ENCODE data around the gene TMEM186.
A peak's percentile ranks its signal among the peaks of the same experiment; 100 is the strongest.
"Not testable (repeated sequence)": the region's sequence is repeated elsewhere in the genome, so short reads cannot be mapped to it uniquely, and the experiment has no call there.

TMEM186 gene

GRCh38 chr16:8808613-8809353, 11.3 kb upstream of the TMEM186 start:
- DNase-seq: no peak

GRCh38 chr16:8808009-8808408, 10.6 kb upstream of the TMEM186 start:
- DNase-seq: no peak

- DNase-seq: no peak
Measured at GRCh38 chr16:8807189-8807588, 9.8 kb upstream of the TMEM186 start.

GRCh38 chr16:8806272-8806983, 9.0 kb upstream of the TMEM186 start:
- no peak for DNase-seq

- DNase-seq: no peak
Measured at GRCh38 chr16:8804313-8804712, 6.9 kb upstream of the TMEM186 start.

- DNase-seq: not testable (repeated sequence)
Measured at GRCh38 chr16:8803733-8804132, 6.3 kb upstream of the TMEM186 start.

GRCh38 chr16:8801701-8802100, 4.3 kb upstream of the TMEM186 start:
- no peak for DNase-seq

- DNase-seq: no peak
Measured at GRCh38 chr16:8798535-8799157, 1.2 kb upstream of the TMEM186 start.

- peak; percentile 14 for DNase-seq
Measured at GRCh38 chr16:8798174-8798527, 712 bp upstream of the TMEM186 start.

- DNase-seq: no peak
Measured at GRCh38 chr16:8796469-8797363, 723 bp downstream of the TMEM186 start.

GRCh38 chr16:8795818-8796217, 1.6 kb downstream of the TMEM186 start:
- DNase-seq: no peak

- no peak for DNase-seq
Measured at GRCh38 chr16:8795091-8795490, 2.3 kb downstream of the TMEM186 start.

- no peak for DNase-seq
Measured at GRCh38 chr16:8788578-8789172, 8.8 kb downstream of the TMEM186 start.

GRCh38 chr16:8786316-8786715, 11.1 kb downstream of the TMEM186 start:
- not testable (repeated sequence) for DNase-seq

GRCh38 chr16:8785408-8785807, 12.0 kb downstream of the TMEM186 start:
- DNase-seq: no peak

- DNase-seq: no peak
Measured at GRCh38 chr16:8782673-8783072, 14.8 kb downstream of the TMEM186 start.

GRCh38 chr16:8781797-8782196, 15.6 kb downstream of the TMEM186 start:
- no peak for DNase-seq

- DNase-seq: no peak
Measured at GRCh38 chr16:8777217-8777616, 20.2 kb downstream of the TMEM186 start.

- DNase-seq: no peak
Measured at GRCh38 chr16:8776129-8776584, 21.3 kb downstream of the TMEM186 start.

GRCh38 chr16:8775359-8775758, 22.1 kb downstream of the TMEM186 start:
- no peak for DNase-seq

- no peak for DNase-seq
Measured at GRCh38 chr16:8774208-8774607, 23.2 kb downstream of the TMEM186 start.

- no peak for DNase-seq
Measured at GRCh38 chr16:8773537-8773936, 23.9 kb downstream of the TMEM186 start.

GRCh38 chr16:8768692-8769091, 28.7 kb downstream of the TMEM186 start:
- DNase-seq: no peak
